IMR-90 (cell line): Measurements from ENCODE around the gene ABCC4. TPM values are rescaled to one million over a fixed set of nuclear protein-coding genes. Genes with fewer than 3 reads are reported as not detected.

Experiments used
- ATAC-seq: fragments of 200-7000 bp; cut with Tn5 transposase; 2 replicates; pipeline ENCODE4 v1.9.1; 2020; ENCODE audit warnings: low read depth, mild to moderate bottlenecking, moderate library complexity
- BruUV-seq: library from RNA; stranded (reverse); fragments of 400-500 nt; replicated peaks from 2 replicates; lab custom pipeline; 2021; lab: Mats Ljungman, UMichigan
- CTCF ChIA-PET: fragments of 300-600 bp; formaldehyde crosslinking; extraction: SDS; loops from one replicate; lab custom pipeline; 2021; ENCODE audit warnings: antibody characterized with exemption; lab: Yijun Ruan, JAX
- POLR2A ChIA-PET: fragments of 300-600 bp; sonication (Branson Sonifier 250); formaldehyde crosslinking; loops from one replicate; lab custom pipeline; 2022; ENCODE audit warnings: antibody characterized with exemption; ENCODE audit not compliant: unreplicated experiment; lab: Charles Lee
- DNase-seq: peaks from one replicate; pipeline ENCODE4 v3.0.0; 2013
- H2AFZ ChIP-seq: replicated peaks from 2 replicates; pipeline ENCODE3; 2013; ENCODE audit warnings: low read length, mild to moderate bottlenecking; ENCODE audit not compliant: poor library complexity
- H2AK5ac ChIP-seq: 2 replicates; pipeline ENCODE4 v1.6.1; 2013; ENCODE audit warnings: low read depth, low read length, inconsistent platforms
- H2AK9ac ChIP-seq: replicated peaks from 2 replicates; pipeline ENCODE3; 2013; ENCODE audit warnings: mild to moderate bottlenecking, low read depth, low read length, moderate library complexity; ENCODE audit not compliant: poor library complexity
- H2BK120ac ChIP-seq: 2 replicates; pipeline ENCODE4 v1.6.1; 2013; ENCODE audit warnings: low read depth, low read length, inconsistent platforms
- H2BK15ac ChIP-seq: 3 replicates; pipeline ENCODE4 v1.6.1; 2013; ENCODE audit warnings: low read depth, low read length, inconsistent platforms
- H2BK20ac ChIP-seq: 2 replicates; pipeline ENCODE4 v1.6.1; 2013; ENCODE audit warnings: low read depth, mild to moderate bottlenecking, inconsistent platforms, low read length, moderate library complexity
- H2BK5ac ChIP-seq: 2 replicates; pipeline ENCODE4 v1.6.1; 2013; ENCODE audit warnings: mild to moderate bottlenecking, low read depth, low read length, inconsistent platforms; ENCODE audit not compliant: poor library complexity, severe bottlenecking
- H3K14ac ChIP-seq: replicated peaks from 2 replicates; pipeline ENCODE4 v1.6.1; 2013; ENCODE audit warnings: low read depth, low read length, inconsistent platforms
- H3K18ac ChIP-seq: 2 replicates; pipeline ENCODE4 v1.6.1; 2013; ENCODE audit warnings: low read depth, low read length, control low read depth
- H3K23ac ChIP-seq: 2 replicates; pipeline ENCODE4 v1.6.1; 2013; ENCODE audit warnings: low read depth, low read length, inconsistent platforms
- H3K27ac ChIP-seq: 2 replicates; pipeline ENCODE4 v1.5.1; 2013; ENCODE audit warnings: mild to moderate bottlenecking, control low read depth, low read length; ENCODE audit not compliant: insufficient read depth
- H3K27me3 ChIP-seq: 2 replicates; pipeline ENCODE4 v1.6.1; 2013; ENCODE audit warnings: low read length; ENCODE audit not compliant: control insufficient read depth, insufficient read depth
- H3K36me3 ChIP-seq: 2 replicates; pipeline ENCODE4 v1.6.1; 2013; ENCODE audit warnings: low read length, mixed read lengths; ENCODE audit not compliant: control insufficient read depth, insufficient read depth
- H3K4ac ChIP-seq: 2 replicates; pipeline ENCODE4 v1.6.1; 2013; ENCODE audit warnings: low read depth, low read length, inconsistent platforms
- H3K4me1 ChIP-seq: 2 replicates; pipeline ENCODE4 v1.6.1; 2013; ENCODE audit warnings: low read length, mixed read lengths; ENCODE audit not compliant: control insufficient read depth, insufficient read depth
- H3K4me2 ChIP-seq: 2 replicates; pipeline ENCODE4 v1.6.1; 2013; ENCODE audit warnings: low read depth, mild to moderate bottlenecking, control low read depth, low read length, moderate library complexity
- H3K4me3 ChIP-seq: 2 replicates; pipeline ENCODE4 v1.5.1; 2013; ENCODE audit warnings: low read depth, mild to moderate bottlenecking, control low read depth, low read length, moderate library complexity; ENCODE audit not compliant: insufficient read depth
- H3K56ac ChIP-seq: 2 replicates; pipeline ENCODE4 v1.6.1; 2013; ENCODE audit warnings: low read length, inconsistent platforms; ENCODE audit not compliant: insufficient read depth; ENCODE audit errors: extremely low read depth
- H3K79me1 ChIP-seq, 2 experiments: 2 replicates each; pipeline ENCODE4 v1.6.1; 2013; ENCODE audit warnings: low read length in 2 of 2, inconsistent platforms in 1 of 2, low read depth in 1 of 2
- H3K9ac ChIP-seq: 2 replicates; pipeline ENCODE4 v1.6.1; 2013; ENCODE audit warnings: low read depth, low read length, control low read depth
- H3K9me1 ChIP-seq: 2 replicates; pipeline ENCODE4 v1.6.1; 2013; ENCODE audit warnings: low read length, inconsistent platforms; ENCODE audit not compliant: insufficient read depth
- H3K9me3 ChIP-seq: 2 replicates; pipeline ENCODE4 v1.6.1; 2013; ENCODE audit warnings: low read length; ENCODE audit not compliant: control insufficient read depth, insufficient read depth
- H4K20me1 ChIP-seq: 2 replicates; pipeline ENCODE4 v1.6.1; 2013; ENCODE audit warnings: low read length, inconsistent platforms; ENCODE audit not compliant: insufficient read depth
- H4K5ac ChIP-seq: 2 replicates; pipeline ENCODE4 v1.6.1; 2013; ENCODE audit warnings: mild to moderate bottlenecking, low read depth, low read length, control low read depth
- H4K8ac ChIP-seq, 2 experiments: 2 replicates each; pipeline ENCODE4 v1.6.1; 2013; ENCODE audit warnings: low read depth in 2 of 2, low read length in 2 of 2, control low read depth in 1 of 2, inconsistent platforms in 1 of 2
- H4K91ac ChIP-seq: 2 replicates; pipeline ENCODE4 v1.6.1; 2013; ENCODE audit warnings: low read depth, low read length, inconsistent platforms; ENCODE audit not compliant: insufficient read depth
- BHLHE40 ChIP-seq: fragments of 150-350 bp; IDR thresholded peaks from 2 replicates; pipeline ENCODE4 v1.6.1; 2016; ENCODE audit warnings: mild to moderate bottlenecking, low read depth, low read length
- WGBS, 2 experiments: methylation state at CpG; one replicate each; pipeline versions ENCODE4 v1.1.5 to v1.1.7; 2013; ENCODE audit warnings: missing lambda C conversion rate in 2 of 2; ENCODE audit not compliant: insufficient read length in 1 of 2; ENCODE audit errors: extremely low coverage in 2 of 2; 5-methylcytosine and 5-hydroxymethylcytosine counted together
- dilution Hi-C: fragments of 300-500 bp; cut with HindIII; formaldehyde crosslinking; loops from one replicate; pipeline ENCODE4 v1.14.3; 2018; ENCODE audit warnings: low sequenced_read_pairs; ENCODE audit not compliant: unreplicated experiment
- in situ Hi-C: fragments of 300-500 bp; cut with MboI; formaldehyde crosslinking; loops from 3 replicates; pipeline ENCODE4 v1.14.3; 2019; ENCODE audit warnings: low sequenced_read_pairs, inconsistent platforms, mixed read lengths
- intact Hi-C: fragments of 100-400 bp; cut with micrococcal nuclease; formaldehyde crosslinking; loops from 2 replicates; pipeline ENCODE4 v1.10.0; 2022
- polyA plus RNA-seq, 3 experiments: library from polyadenylated mRNA; depleted of rRNA; stranded (reverse); fragments of >200 nt; gene quantifications; 2 replicates each; pipeline ENCODE4 v1.2.3, GENCODE V29; 2012; ENCODE audit warnings: low replicate concordance in 1 of 3
- total RNA-seq: library from RNA; depleted of rRNA; stranded (reverse); fragments of >200 nt; gene quantifications from 2 replicates; pipeline ENCODE4 v1.2.3, GENCODE V29; 2012

Gene ABCC4
- total and polyA plus RNA-seq, 2 of the 4 experiments (the other 2 are of a cell fraction), result 16.6 to 41.4 TPM

GRCh38 chr13:95019886-95020285 is 281.4 kb downstream of the ABCC4 start:
- H3K27ac ChIP-seq, result no peak overlapping the region
- in situ Hi-C loops, result no loop called here
- no peak overlapping the region for H4K5ac ChIP-seq

More at GRCh38 chr13:95019886-95020285, 281.4 kb downstream of the ABCC4 start:
- ChIA-PET CTCF (no interaction called here), POLR2A (no interaction called here)
- no peak overlapping the region for H3K4me2 ChIP-seq
- WGBS, 2 experiments, result no CpG with 5 or more reads among the region's 7 CpGs
- dilution Hi-C loops (no loop called here), intact Hi-C loops (no loop called here)
- no peaks in the 10 kb centered on the region; the same call in 1 of the 2 replicates for H3K9me1 ChIP-seq
- H3K4me3 ChIP-seq, result no peak overlapping the region
- H3K23ac ChIP-seq, result no peak overlapping the region
- no peak overlapping the region for H2BK120ac ChIP-seq
- ATAC-seq (no peak), DNase-seq (no peak)
- 0 out of 4 replicates have a peak, but pooled peaks cover 0 to 4% of the 10 kb centered on the region in 2 experiments for H3K79me1 ChIP-seq
- H3K18ac ChIP-seq, result no peak overlapping the region
- H3K27me3 ChIP-seq, result no peaks in the 10 kb centered on the region
- no peak overlapping the region for H2AK5ac ChIP-seq
- H2BK20ac ChIP-seq, result no peak overlapping the region
- no peak overlapping the region for H4K91ac ChIP-seq
- H3K14ac ChIP-seq, result no peak overlapping the region
- no TSS peak for BruUV-seq
- no peaks in the 10 kb centered on the region for H4K20me1 ChIP-seq
- H3K4me1 ChIP-seq, result no peaks in the 10 kb centered on the region
- H2AK9ac ChIP-seq, result no peak overlapping the region
- no peak overlapping the region for H3K4ac ChIP-seq
- H3K56ac ChIP-seq, result no peak overlapping the region
- TF ChIP-seq BHLHE40, result no peak
- H2BK5ac ChIP-seq, result no peak overlapping the region
- no peak overlapping the region for H4K8ac ChIP-seq
- H3K36me3 ChIP-seq, result peaks cover 11% of the 10 kb centered on the region
- H3K9me3 ChIP-seq, result no peaks in the 10 kb centered on the region
- no peak overlapping the region for H2BK15ac ChIP-seq
- H3K9ac ChIP-seq, result no peak overlapping the region
- H2AFZ ChIP-seq, result no peak overlapping the region
